Measurements from ENCODE around the gene DEPDC5. TPM values are rescaled to one million over a fixed set of nuclear protein-coding genes. Genes with fewer than 3 reads are reported as not detected.
A peak's percentile ranks its signal among the peaks of the same experiment; 100 is the strongest.

Gene DEPDC5
- total and polyA plus RNA-seq, 3 experiments from 2014 or later: 11.1 to 38.1 (median 29.1) TPM

GRCh38 chr22:31953261-31953660 is 199.4 kb downstream of the DEPDC5 start:
- H3K9me3 ChIP-seq (ENCODE audit: low read length): no peaks in the 10 kb centered on the region
- H3K4me3 ChIP-seq (ENCODE audit: low read length): no peak overlapping the region
- peaks cover 14% of the 10 kb centered on the region for H3K36me3 ChIP-seq (ENCODE audit: insufficient read depth, low read length)
- Mint-ChIP-seq H3K27ac (peak overlapping the region; percentile 59 to 97 (median 90)), H3K4me1 (peaks cover 63 to 78% (median 76%) of the 10 kb centered on the region in 3 donors), H3K36me3 (peaks cover 0 to 53% (median 10%) of the 10 kb centered on the region in 3 donors), H3K27me3 (no peaks in the 10 kb centered on the region), H3K4me3 (peak overlapping the region in 5 of 7 donors; percentile 0 to 72 (median 40)), H3K9me3 (no peaks in the 10 kb centered on the region)
- no peaks in the 10 kb centered on the region for H3K27me3 ChIP-seq (ENCODE audit: insufficient read depth, low read length, poor library complexity, severe bottlenecking)
- CTCF ChIA-PET: interaction anchor here (1.2 to 2.1 kb wide), 2 partner anchors 9 to 17 kb away, joined by 4 to 8 read pairs; no protein-coding TSS in a partner anchor
- H3K27ac ChIP-seq (ENCODE audit: low read depth, low read length): no peak overlapping the region
- POLR2A ChIA-PET: no interaction called here
- DNase-seq: no peak
- H3K4me1 ChIP-seq (ENCODE audit: insufficient read depth, low read length): peaks cover 58% of the 10 kb centered on the region

GRCh38 chr22:31954535-31955523 is 201.0 kb downstream of the DEPDC5 start:
- Histone ChIP-seq H3K27ac (ENCODE audit: low read depth, low read length) (no peak overlapping the region), H3K36me3 (ENCODE audit: insufficient read depth, low read length) (peaks cover 14% of the 10 kb centered on the region), H3K4me1 (ENCODE audit: insufficient read depth, low read length) (peaks cover 58% of the 10 kb centered on the region), H3K27me3 (ENCODE audit: insufficient read depth, low read length, poor library complexity, severe bottlenecking) (no peaks in the 10 kb centered on the region), H3K9me3 (ENCODE audit: low read length) (no peaks in the 10 kb centered on the region), H3K4me3 (ENCODE audit: low read length) (no peak overlapping the region)
- Mint-ChIP-seq H3K4me1 (peaks cover 75 to 92% (median 88%) of the 10 kb centered on the region in 3 donors), H3K27me3 (no peaks in the 10 kb centered on the region), H3K9me3 (no peaks in the 10 kb centered on the region), H3K27ac (peak overlapping the region in 7 of 8 donors; percentile 77 to 98 (median 88)), H3K36me3 (peaks cover 0 to 45% (median 12%) of the 10 kb centered on the region in 3 donors), H3K4me3 (peak overlapping the region in 5 of 7 donors; percentile 17 to 54 (median 28))
- ChIA-PET CTCF (interaction anchor here (1.1 to 2.9 kb wide), 2 partner anchors 16 to 289 kb away, joined by 5 to 8 read pairs; no protein-coding TSS in a partner anchor), POLR2A (interaction anchor here (0.6 kb wide), 1 partner anchor 118 kb away, joined by 3 read pairs; no protein-coding TSS in a partner anchor)
- no peak for DNase-seq

GRCh38 chr22:31956360-31956759 is 202.5 kb downstream of the DEPDC5 start:
- Mint-ChIP-seq H3K9me3 (no peaks in the 10 kb centered on the region), H3K4me1 (peaks cover 73 to 82% (median 82%) of the 10 kb centered on the region in 3 donors), H3K27me3 (no peaks in the 10 kb centered on the region), H3K4me3 (peak overlapping the region in 6 of 7 donors; percentile 1 to 59 (median 23)), H3K36me3 (peaks cover 0 to 34% (median 12%) of the 10 kb centered on the region in 3 donors), H3K27ac (peak overlapping the region; percentile 59 to 98 (median 96))
- H3K27ac ChIP-seq (ENCODE audit: low read depth, low read length): peak overlapping the region; percentile 12
- peaks cover 10% of the 10 kb centered on the region for H3K36me3 ChIP-seq (ENCODE audit: insufficient read depth, low read length)
- H3K9me3 ChIP-seq (ENCODE audit: low read length): no peaks in the 10 kb centered on the region
- peak in 1 of 5 donors; percentile 25 for DNase-seq
- H3K27me3 ChIP-seq (ENCODE audit: insufficient read depth, low read length, poor library complexity, severe bottlenecking): no peaks in the 10 kb centered on the region
- H3K4me3 ChIP-seq (ENCODE audit: low read length): no peak overlapping the region
- H3K4me1 ChIP-seq (ENCODE audit: insufficient read depth, low read length): peaks cover 55% of the 10 kb centered on the region
- POLR2A ChIA-PET: no interaction called here
- CTCF ChIA-PET: interaction anchor here (1.6 to 2.9 kb wide), 2 partner anchors 10 to 14 kb away, joined by 5 to 8 read pairs; no protein-coding TSS in a partner anchor

Other genes starting within 250 kb of the DEPDC5 start
- gene PISD, start 91.8 kb upstream of the DEPDC5 start, total RNA-seq: 10 to 100 TPM; 48.1 to 49.6 TPM
- 17.1 TPM for gene PISD, start 91.8 kb upstream of the DEPDC5 start, polyA plus RNA-seq
- 10 to 100 TPM; 50.4 to 52.1 TPM for gene PRR14L, start 3.9 kb upstream of the DEPDC5 start, total RNA-seq
- gene PRR14L, start 3.9 kb upstream of the DEPDC5 start, polyA plus RNA-seq: 21.0 TPM
- gene YWHAH, start 190.5 kb downstream of the DEPDC5 start, total RNA-seq: 100 to 1,000 TPM; 185 to 198 TPM
- 113 TPM for gene YWHAH, start 190.5 kb downstream of the DEPDC5 start, polyA plus RNA-seq

Data from CD8-positive, alpha-beta memory T cell (primary cell).